HL-60/S4 treated with phorbol 12-myristate 13-acetate at 8.2 ng/mL for 4 days and 3 days (cell line): Measurements from ENCODE around the gene CFAP65.

Experiments used
- in situ Hi-C: fragments of 300-500 bp; cut with MboI; formaldehyde crosslinking; loops from 2 replicates; pipeline ENCODE4 v1.15.0; 2022; ENCODE audit warnings: low sequenced_read_pairs

Gene CFAP65

DNA sequence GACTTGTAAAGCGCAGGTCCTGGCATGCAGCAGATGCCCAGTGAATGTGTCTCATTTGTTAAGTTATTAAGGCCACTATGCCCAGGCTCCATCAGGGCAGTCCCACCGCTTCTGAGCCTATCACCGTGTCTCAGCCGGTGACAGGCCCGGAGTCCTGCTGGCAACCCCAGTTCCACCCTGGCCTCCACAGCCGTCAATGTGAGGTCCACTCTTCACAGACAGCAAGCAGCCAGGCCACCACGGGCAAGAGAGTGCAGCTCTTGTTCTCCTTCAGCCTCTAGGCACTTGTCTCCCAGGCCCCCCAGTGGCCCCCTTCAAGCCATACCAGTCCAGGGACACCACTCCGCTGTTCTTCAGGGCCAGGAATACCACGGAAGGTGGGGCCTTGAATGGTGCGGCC, 22.6 kb downstream of the CFAP65 start:
- in situ Hi-C loops: no loop called here

- in situ Hi-C loops: no loop called here
Measured at GRCh38 chr2:219018286-219018685, 23.0 kb downstream of the CFAP65 start.

GRCh38 chr2:219017201-219017931, 23.9 kb downstream of the CFAP65 start:
- in situ Hi-C loops: no loop called here

GRCh38 chr2:219016721-219017120, 24.6 kb downstream of the CFAP65 start:
- in situ Hi-C loops: no loop called here

- in situ Hi-C loops: no loop called here
Measured at GRCh38 chr2:219010873-219011272, 30.4 kb downstream of the CFAP65 start.

DNA sequence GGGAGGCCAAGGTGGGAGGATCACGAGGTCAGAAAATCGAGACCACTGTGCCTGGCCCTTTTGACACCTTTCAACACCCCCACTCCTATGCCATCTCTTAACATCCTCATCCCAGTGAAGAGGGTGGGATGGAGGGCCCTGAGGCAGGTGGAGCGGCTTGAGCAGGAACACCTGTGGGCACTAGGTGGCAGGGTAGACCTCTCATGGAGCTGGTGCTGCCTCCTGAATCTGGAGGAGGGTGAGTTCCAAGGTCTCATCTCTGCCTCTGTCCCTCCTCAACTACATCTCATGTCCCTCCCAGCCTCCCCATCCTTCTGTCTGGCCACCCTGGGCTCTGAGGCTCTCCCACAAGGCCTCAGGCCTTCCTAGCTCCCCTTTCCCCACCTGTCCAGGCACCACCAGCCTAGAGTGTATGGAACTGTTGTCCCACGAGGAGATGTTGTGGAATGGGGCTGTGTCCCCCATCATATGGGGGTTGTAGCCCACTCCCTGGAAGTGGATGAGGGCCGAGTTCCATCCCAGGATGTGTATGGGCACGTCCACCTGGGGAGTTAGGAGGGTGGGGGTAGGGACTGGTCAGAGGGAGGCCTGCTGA, 31.1 kb downstream of the CFAP65 start:
- in situ Hi-C loops: no loop called here

DNA sequence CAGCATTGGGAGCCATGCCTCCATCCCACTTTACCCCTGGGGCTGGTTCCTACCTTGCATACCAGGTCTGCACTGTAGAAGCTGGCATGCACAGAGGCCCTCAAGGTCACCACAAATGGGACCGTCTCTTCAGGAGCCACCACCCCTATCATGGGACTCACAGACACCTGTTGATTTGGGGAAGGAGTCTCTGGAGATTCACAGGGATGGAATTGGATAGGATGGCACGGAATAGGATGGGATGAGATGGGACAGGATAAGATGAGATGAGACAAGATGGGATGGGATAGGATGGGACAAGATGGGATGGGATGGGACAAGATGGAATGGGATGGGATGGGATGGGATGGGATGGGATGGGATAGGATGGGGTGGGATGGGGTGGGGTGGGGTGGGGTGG, 32.0 kb downstream of the CFAP65 start:
- in situ Hi-C loops: no loop called here

- in situ Hi-C loops: no loop called here
Measured at GRCh38 chr2:219003979-219004378, 37.3 kb downstream of the CFAP65 start.

DNA sequence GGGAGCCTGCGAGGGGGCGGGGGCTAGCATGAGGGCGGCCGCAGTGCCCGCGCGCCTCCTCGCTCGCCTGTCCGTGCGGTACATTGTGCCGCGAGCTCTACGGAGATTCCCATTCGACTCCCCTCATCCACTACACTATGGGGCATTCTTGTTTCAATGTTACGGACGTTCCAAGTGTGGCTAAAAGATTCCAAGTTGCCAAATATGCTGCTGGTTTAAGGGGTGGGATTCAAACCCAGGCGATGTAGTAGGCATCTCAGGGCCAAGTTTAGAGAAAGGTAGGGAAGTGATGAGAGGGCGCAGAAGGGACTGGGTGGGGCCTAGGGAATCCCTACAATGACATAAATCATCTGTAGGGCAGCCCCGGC, 38.1 kb downstream of the CFAP65 start:
- in situ Hi-C loops: no loop called here

DNA sequence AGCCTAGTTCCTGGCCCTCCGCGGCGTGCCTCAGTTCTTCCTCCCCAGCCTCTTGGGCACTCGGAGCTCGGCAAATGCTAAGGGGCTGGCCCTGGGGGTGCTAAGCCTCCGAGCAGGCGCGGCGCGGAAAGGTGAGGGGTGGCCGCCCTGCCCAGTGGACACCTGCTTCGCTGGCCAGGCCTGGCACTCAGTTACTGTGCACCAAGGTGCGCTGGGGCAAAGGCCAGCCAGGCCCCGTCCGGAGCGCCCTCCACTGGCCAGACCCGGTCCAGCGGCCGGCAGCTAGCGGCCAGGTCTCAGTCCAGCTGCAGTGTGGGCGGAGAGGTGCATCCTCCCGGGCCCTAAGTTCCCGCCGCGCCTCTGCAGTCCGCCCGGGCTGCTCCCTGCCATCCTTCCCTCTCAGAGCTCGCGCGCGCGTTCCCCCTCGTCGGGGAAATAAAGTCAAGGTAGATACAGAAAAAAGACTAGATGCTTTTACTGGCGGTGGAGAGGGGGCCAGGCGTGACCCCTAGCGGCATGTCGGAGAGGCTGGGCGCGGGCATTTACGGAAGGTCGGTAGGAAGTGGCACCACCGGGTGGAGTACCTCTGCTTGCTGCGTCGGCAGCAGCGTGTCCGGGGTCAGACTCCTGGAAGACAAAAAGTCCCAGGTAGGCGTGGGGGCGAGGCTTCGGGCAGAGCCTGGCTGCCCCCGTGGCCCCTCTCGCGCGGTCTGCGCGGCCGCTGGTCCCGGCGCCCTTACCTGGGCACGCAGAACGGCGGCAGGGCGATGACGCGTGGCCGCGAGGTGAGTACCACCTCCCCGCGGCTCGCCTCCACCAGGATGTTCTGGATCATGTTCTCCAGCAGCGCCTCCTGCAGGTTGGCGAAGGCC, 38.7 kb downstream of the CFAP65 start:
- in situ Hi-C loops: no loop called here

- in situ Hi-C loops: no loop called here
Measured at GRCh38 chr2:219001577-219002394, 39.5 kb downstream of the CFAP65 start.

DNA sequence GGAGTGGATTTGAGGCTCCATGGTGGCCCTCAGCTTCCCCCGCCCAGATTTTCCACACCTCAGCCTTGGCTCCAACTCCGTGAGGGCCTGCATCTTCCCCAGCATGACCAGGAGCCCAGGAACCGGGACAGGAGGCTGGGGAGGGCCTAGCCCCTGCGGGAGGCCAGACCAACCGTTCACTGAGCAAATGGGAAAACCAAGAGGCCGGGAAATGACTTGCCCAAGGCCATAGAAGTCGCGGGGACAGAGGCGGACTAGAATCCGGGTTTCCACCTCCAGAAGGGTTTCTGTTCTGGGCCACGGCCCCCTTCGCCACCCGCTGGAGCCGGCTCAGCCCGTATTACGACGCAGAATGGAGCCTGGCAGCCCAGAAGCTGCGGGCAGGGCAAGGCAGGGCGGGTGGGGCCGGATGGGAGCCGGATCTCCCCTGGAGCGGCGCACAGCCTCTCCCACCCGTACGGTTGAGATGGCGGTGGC, 40.2 kb downstream of the CFAP65 start:
- in situ Hi-C loops: no loop called here

DNA sequence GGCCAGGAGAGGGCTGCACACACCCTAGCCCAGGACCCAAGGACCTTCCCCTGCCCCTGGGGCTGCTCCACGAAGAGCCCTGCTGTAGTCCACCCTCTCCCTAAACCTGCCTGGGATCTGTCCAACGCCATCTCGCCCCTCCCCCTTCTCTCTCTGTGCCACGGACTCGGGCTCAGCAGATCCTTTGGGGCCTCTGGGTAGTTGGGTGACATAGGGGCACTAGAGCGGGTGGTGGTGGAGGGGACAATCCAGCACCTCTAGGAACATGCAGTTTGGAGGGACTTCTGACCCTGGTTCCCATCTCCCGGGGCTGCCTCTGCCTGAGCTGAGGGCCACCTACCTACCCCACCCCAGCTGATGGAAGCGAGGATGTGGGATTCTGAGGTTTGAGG, 40.8 kb downstream of the CFAP65 start:
- in situ Hi-C loops: no loop called here

DNA sequence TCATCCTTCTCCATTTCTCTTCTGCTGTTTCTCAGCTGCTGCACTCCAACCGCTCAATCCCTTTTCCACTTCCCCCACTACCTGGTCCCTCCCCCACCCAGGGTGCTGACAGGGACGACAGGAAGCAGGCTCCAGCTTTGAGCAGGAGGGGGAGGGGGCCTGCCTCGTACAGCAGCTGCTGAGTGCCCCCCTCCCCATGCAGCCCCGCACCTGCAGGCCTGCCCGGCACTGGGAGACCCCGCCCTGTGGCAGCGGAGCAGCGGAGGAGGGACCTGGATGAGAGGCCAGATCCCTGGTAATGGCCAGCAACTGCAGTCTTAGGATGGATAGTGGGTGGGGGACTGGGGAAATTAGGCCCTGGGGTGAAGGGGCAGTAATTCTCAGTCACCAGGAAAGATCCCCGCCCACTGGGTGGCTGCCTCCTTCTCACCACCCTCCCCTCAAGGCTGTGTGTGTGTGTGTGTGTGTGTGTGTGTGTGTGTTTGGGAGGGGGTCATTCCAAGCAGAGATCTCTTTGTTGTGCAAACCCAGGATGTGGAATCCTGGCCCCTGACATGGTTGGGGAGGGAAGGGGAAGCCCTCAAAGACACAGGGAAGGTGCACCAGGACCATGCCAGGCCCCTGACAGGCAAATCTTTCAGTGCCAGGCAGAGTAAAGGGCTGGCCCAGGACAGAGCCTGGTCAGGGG, 41.3 kb downstream of the CFAP65 start:
- in situ Hi-C loops: no loop called here

DNA sequence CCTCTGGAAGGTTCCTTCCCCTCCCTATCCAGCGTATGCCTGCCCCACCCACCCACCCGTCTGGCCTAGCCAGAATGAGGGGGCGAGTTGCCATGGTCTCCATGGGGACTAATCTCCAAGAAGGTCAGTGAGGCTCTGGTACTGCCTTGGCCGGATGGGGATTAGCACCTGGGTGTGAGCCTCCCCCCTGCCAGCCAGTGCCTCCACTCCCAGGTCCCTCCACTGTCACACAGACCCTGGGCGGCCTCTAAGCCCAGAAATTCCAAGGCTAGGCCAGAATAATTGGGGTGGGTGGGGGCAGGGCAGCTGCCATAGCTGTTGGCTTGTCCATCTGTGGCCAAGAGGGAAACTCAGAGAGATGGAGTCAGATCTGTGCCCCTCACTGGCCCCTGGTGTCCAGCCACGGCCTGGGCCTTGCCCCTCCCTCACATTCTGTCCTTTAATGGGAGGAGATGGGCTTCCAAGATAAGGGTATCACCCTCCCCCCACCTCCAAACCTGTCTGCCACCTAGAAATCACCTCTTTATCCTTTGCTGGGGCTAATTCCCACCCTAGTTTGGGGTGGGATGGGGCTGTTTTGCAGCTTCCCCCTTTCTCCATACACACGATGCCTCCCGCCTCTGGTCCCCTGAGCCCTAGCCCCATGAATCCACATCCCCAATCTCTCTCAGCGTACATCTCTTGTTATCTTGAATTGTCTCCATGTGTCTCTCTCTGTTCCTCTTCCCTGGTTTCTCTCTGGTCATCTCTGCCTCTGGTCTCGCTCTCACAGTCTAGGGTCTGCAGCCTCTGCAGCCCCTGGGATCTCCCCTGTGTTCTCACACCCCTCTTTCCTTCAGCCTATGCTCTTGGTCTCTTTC, 42.1 kb downstream of the CFAP65 start:
- in situ Hi-C loops: no loop called here

DNA sequence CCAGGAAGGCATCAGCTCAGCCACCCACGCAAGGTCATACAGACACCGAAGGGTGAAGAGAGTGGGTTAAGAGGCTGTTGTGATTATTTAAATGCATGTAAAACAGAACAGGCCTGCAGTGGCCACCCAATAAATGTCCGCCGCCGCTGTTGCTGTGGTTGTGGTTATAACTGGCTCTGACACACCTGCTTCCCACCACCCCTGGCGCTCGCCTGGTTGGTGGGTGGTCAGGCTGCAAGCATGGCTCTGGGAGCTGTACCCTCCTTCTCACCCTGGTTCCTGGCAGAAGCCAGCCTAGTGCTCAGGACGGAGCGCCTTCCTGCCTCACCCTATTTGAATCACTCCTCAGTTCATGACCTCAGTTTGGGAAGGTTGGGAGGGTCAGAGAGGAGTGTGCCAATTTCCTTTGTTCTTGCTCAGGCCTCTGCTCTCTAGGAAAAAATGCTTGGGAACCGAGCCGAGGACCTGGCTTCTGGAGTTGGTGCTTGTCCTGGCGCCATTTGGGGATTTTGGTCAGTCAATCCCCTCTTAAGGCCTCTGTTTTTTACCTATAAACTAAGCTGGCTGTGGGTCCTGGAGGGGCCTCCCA, 42.8 kb downstream of the CFAP65 start:
- in situ Hi-C loops: no loop called here

DNA sequence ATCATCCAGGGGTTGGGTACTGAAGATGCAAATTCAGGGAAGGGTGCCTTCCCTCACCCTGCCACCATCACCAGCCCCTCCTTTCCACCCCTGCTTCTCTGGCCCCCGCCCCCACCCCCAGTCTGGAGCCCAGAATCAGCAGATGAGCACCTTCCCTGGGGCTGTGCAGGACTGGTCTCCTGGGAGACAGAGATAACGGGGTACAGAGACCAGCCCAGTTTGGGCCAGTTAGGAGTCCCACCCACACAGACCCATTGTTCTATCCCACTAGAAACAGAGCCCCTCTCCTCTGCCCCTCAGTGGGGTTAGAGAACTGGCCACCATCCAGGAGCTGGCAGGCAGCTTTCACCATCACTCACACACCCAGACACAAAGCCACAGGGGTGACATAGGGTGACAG, 43.6 kb downstream of the CFAP65 start:
- in situ Hi-C loops: no loop called here

DNA sequence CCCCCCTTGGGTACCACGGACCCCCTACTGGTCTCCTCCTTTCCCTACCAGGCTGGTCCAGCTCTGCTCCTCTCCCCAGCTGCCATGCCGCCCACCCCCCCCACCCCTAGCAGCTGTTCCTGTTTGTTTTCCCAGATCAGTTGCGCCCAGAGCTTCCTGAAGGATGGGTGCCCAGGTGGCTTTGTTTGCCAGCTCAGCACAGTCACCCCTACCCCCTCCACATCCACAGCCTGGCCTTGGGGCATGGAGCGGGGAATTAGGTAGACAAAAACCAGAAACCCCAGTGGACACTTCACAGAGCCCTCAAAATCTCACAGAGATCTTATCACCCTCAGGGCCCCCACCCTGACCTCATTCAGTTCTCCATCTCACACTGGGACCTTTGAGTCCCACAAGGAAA, 44.4 kb downstream of the CFAP65 start:
- in situ Hi-C loops: no loop called here
